ENCODE data around the gene RANBP9.

Gene RANBP9

DNA sequence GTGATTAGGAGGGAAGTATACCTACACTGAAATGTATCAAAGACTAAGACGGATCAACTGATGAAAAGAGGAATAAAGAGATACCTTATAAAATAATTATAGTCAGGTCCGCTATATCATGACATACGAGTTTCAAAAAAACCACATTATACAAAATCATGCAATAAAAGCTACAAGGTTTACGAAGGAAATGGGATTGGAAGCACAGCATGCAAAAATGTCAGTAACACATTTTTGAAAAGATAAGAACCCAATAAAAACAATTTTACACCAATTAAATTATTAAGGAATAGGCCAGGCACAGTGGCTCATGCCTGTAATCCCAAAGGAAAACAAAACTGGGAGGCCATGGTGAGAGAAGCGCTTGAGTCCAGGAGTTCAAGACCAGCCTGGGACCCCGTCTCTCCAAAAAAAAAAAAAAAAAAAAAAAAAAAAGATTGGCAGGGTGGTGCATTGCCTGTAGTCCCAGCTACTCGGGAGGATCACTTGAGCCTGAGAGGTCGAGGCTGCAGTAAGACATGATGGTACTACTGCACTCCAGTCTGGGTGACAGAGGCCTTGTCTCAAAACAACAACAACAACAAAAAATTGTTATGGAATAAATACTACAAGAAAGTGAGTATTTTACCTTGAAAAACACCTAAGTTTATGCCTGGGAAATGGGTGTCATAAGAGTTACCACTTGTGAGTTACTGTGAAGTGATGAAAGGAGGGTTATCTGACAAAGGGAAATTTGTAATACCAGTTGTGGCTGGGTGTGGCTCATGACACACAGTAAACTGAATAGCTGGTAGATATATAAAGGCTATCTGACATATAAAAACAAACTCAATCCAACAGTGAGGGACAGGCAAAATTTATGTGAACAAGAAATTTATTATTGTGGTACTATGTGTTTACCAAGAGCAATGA lies 45.2 kb downstream of the RANBP9 start:
- no peak for DNase-seq (ENCODE audit: low read depth)

DNA sequence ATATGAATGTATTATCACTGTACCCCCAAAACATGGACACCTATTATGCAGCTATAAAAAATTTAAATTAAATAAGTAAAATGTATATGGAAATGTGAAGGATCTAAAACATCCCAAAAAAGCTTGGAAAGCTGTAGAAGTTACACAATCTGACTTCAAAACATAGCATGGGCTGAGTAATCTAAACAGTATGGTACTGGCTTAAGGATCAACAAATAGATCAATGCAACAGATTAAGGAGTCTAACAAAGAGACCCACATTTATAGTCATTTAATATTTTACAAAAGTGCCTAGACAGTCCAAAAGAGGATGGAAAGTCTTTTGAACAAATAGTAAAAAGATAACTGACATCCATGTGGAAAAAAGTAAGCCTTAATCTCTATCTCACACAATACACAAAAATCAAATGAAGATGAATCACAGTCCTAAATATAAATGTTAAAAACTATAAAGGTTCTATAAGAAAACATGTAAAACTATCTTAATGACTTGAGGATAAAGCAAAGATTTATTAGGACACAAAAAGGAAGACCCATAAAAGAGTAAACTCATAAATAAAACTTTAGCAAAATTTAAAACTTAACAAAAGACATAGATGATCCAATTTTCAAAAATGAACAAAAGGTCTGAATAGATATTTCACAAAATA lies 46.8 kb downstream of the RANBP9 start:
- TF ChIP-seq, protein P1, sequence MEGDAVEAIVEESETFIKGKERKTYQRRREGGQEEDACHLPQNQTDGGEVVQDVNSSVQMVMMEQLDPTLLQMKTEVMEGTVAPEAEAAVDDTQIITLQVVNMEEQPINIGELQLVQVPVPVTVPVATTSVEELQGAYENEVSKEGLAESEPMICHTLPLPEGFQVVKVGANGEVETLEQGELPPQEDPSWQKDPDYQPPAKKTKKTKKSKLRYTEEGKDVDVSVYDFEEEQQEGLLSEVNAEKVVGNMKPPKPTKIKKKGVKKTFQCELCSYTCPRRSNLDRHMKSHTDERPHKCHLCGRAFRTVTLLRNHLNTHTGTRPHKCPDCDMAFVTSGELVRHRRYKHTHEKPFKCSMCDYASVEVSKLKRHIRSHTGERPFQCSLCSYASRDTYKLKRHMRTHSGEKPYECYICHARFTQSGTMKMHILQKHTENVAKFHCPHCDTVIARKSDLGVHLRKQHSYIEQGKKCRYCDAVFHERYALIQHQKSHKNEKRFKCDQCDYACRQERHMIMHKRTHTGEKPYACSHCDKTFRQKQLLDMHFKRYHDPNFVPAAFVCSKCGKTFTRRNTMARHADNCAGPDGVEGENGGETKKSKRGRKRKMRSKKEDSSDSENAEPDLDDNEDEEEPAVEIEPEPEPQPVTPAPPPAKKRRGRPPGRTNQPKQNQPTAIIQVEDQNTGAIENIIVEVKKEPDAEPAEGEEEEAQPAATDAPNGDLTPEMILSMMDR (conservative IDR thresholded peaks at IDR 0.05; ENCODE audit: low read length) = no peak
- no peak overlapping the region for H3K4me3 ChIP-seq (ENCODE audit: low read length)
- peak; percentile 36 for DNase-seq (ENCODE audit: low read depth)

More for the DNA sequence above, 45.2 kb downstream of the RANBP9 start:
- TF ChIP-seq, protein P1 (conservative IDR thresholded peaks at IDR 0.05; ENCODE audit: low read length) = no peak
- no peak overlapping the region for H3K4me3 ChIP-seq (ENCODE audit: low read length)

DNA sequence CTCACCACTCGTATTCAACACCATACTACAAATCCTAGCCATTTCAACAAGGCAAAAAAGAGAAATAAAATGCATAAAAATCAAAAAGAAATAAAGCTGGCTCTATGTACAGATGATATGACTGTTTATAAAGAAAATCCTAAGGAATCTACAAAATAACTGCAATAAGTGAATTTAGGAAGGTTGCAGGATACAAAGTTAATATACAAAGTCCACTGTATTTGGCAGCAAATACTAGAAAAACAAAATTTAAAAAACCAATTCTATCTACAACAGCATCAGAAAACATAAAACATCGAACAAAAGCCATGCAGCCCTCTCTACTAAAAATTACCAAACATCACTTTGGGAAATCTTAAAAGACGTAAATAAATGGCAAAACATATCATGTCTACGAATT lies 47.6 kb downstream of the RANBP9 start:
- no peak for DNase-seq (ENCODE audit: low read depth)
- TF ChIP-seq, protein P1 (conservative IDR thresholded peaks at IDR 0.05; ENCODE audit: low read length) = no peak
- H3K4me3 ChIP-seq (ENCODE audit: low read length) = no peak overlapping the region

DNA sequence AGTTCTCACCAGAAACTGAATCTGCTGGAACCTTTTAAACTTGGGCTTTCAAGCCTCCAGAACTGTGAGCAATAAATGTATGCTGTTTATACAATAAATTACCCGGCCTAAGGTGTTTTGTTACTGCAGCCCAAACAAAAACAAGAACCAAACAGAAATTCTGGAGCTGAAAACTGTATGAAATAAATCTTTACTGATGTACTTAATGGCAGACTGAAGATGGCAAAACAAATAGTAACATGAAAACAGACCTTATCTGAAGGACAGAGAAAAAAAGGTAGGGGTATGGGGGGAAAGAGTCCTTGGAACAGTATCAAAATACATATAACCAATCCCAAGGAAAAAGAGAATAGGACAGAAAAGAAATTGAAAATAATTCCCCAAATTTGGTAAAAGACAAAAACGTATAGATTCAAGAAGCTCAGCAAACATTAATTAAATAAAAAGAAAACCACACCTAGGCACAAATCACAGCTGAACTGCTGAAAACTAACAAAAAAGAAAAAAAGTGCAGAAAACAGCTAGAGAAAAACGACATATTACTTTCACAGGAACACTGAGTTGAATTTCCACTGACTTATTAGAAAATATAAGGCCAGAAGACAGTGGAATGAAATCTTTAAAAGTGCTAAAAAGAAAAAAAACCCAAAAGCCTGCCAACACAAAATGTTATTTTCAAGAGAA lies 48.8 kb downstream of the RANBP9 start:
- DNase-seq (ENCODE audit: low read depth) = no peak
- TF ChIP-seq, protein P1 (conservative IDR thresholded peaks at IDR 0.05; ENCODE audit: low read length) = no peak
- no peak overlapping the region for H3K4me3 ChIP-seq (ENCODE audit: low read length)

DNA sequence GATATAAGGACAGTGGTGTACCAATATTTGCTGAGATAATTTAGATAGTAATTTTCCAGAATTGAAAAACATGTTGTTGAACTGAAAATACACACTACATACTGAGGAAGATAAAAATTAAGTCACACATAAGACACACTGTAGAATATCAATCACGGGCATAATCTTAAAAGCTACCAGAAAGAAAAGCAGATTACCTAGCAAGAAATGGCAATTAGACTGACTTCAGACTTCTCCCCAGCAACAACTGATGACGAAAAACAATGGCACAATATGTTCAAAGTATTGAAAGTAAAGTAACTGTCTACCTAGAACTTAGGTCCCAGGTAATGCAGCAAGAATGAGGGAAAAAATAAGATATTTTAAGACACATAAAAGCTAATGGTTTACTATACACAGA lies 50.0 kb downstream of the RANBP9 start:
- TF ChIP-seq, protein P1 (conservative IDR thresholded peaks at IDR 0.05; ENCODE audit: low read length) = no peak
- H3K4me3 ChIP-seq (ENCODE audit: low read length) = no peak overlapping the region
- DNase-seq (ENCODE audit: low read depth) = no peak

DNA sequence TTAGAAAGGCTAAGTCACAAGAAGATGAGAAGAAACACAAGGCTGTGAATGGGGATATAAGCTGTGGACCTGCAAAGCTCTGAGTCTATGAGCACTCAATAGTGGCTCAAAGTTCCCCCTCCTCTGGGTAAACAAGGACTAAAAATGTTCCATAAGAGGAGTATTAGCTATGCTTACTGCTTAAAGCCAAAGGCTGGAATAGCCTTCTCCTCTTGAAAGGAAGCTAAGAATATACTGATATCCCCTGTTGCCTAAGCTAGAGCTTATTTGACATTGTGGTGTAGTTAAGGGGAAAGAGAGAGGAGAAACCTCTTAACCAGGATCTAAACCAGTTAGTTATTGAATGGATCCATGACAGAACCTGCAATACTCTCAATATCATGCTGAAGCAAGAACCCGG lies 50.7 kb downstream of the RANBP9 start:
- TF ChIP-seq, protein P1 (conservative IDR thresholded peaks at IDR 0.05; ENCODE audit: low read length) = no peak
- DNase-seq (ENCODE audit: low read depth) = no peak

More for the DNA sequence above, 50.7 kb downstream of the RANBP9 start:
- H3K4me3 ChIP-seq (ENCODE audit: low read length) = no peak overlapping the region
